Naive thymus-derived CD4-positive, alpha-beta T cell (primary cell): ENCODE results near the gene TSSC4. TPM values are rescaled to one million over a fixed set of nuclear protein-coding genes. Genes with fewer than 3 reads are reported as not detected.

Source experiments
- ATAC-seq: fragments of 150-1000 bp; cut with Tn5 transposase; 2 replicates; pipeline ENCODE4 v1.10.0; 2021; ENCODE audit warnings: mild to moderate bottlenecking, moderate library complexity
- CTCF ChIA-PET: fragments of 350-600 bp; sonication (Branson Sonifier 250); formaldehyde crosslinking; loops from one replicate; lab custom pipeline; 2021; ENCODE audit warnings: antibody characterized with exemption; lab: Charles Lee
- POLR2A ChIA-PET: fragments of 350-600 bp; sonication (Branson Sonifier 250); formaldehyde crosslinking; loops from one replicate; lab custom pipeline; 2021; ENCODE audit warnings: antibody characterized with exemption, inconsistent platforms; lab: Charles Lee
- DNase-seq, 9 donors: peaks; one replicate each; pipeline versions ENCODE4 v3.0.0 to v3.0.0-alpha.2; 2020 to 2022; ENCODE audit warnings: mixed read lengths in 1 of 9
- H3K27ac ChIP-seq: one replicate; pipeline ENCODE4 v1.7.0; 2013; ENCODE audit warnings: mild to moderate bottlenecking, low read depth, low read length, moderate library complexity
- H3K27me3 ChIP-seq, 2 donors: one replicate each; pipeline ENCODE4 v1.7.0; 2013; ENCODE audit warnings: low read length in 2 of 2, mild to moderate bottlenecking in 2 of 2, moderate library complexity in 2 of 2; ENCODE audit not compliant: control insufficient read depth in 2 of 2, insufficient read depth in 2 of 2
- H3K36me3 ChIP-seq, 3 experiments: 1 replicate in 2 of 3; 2 replicates in 1 of 3; pipeline ENCODE4 v1.7.0; 2013; ENCODE audit warnings: low read length in 3 of 3, mild to moderate bottlenecking in 3 of 3, moderate library complexity in 1 of 3; ENCODE audit not compliant: insufficient read depth in 3 of 3, control insufficient read depth in 2 of 3
- H3K4me1 ChIP-seq, 2 donors: one replicate each; pipeline ENCODE4 v1.7.0; 2013; ENCODE audit warnings: low read length in 2 of 2, mild to moderate bottlenecking in 2 of 2, moderate library complexity in 1 of 2; ENCODE audit not compliant: control insufficient read depth in 2 of 2, insufficient read depth in 2 of 2
- H3K4me3 ChIP-seq: 2 replicates; pipeline ENCODE4 v1.7.0; 2013; ENCODE audit warnings: mild to moderate bottlenecking, low read length
- H3K9me3 ChIP-seq, 3 experiments: 1 replicate in 2 of 3; 2 replicates in 1 of 3; pipeline ENCODE4 v1.7.0; 2013; ENCODE audit warnings: low read length in 3 of 3; ENCODE audit not compliant: control insufficient read depth in 2 of 3
- H3K27ac Mint-ChIP-seq, 9 donors: one replicate each; pipeline ENCODE4 v1.8.0; 2020 to 2022; ENCODE audit warnings: mixed read lengths in 9 of 9, mild to moderate bottlenecking in 8 of 9, moderate library complexity in 5 of 9, inconsistent platforms in 2 of 9
- H3K27me3 Mint-ChIP-seq, 5 donors: one replicate each; pipeline ENCODE4 v1.8.0; 2021 to 2022; ENCODE audit warnings: mixed read lengths in 5 of 5, mild to moderate bottlenecking in 1 of 5
- H3K36me3 Mint-ChIP-seq, 5 donors: one replicate each; pipeline ENCODE4 v1.8.0; 2020 to 2022; ENCODE audit warnings: mixed read lengths in 5 of 5, mild to moderate bottlenecking in 3 of 5, inconsistent platforms in 1 of 5
- H3K4me1 Mint-ChIP-seq, 7 donors: one replicate each; pipeline ENCODE4 v1.8.0; 2020 to 2022; ENCODE audit warnings: mixed read lengths in 7 of 7, mild to moderate bottlenecking in 3 of 7, inconsistent platforms in 1 of 7
- H3K4me3 Mint-ChIP-seq, 10 donors: one replicate each; pipeline ENCODE4 v1.8.0; 2020 to 2022; ENCODE audit warnings: mild to moderate bottlenecking in 10 of 10, mixed read lengths in 10 of 10, moderate library complexity in 6 of 10, inconsistent platforms in 2 of 10
- H3K9me3 Mint-ChIP-seq, 11 donors: one replicate each; pipeline ENCODE4 v1.8.0; 2020 to 2022; ENCODE audit warnings: mixed read lengths in 11 of 11, mild to moderate bottlenecking in 4 of 11, inconsistent platforms in 1 of 11, moderate library complexity in 1 of 11
- intact Hi-C, 2 donors: fragments of 100-400 bp; cut with micrococcal nuclease; formaldehyde crosslinking; loops; one replicate each; pipeline ENCODE4 v1.15.1; 2023
- polyA plus RNA-seq, 2 donors: library from polyadenylated mRNA; unstranded; fragments of 300-500 nt; fragmentation: Illumina TruSeq; gene quantifications; one replicate each; pipeline ENCODE4 v1.2.3, GENCODE V29; 2021
- total RNA-seq, 6 experiments: library from RNA in 5 of 6; stranded (reverse) in 5 of 6; gene quantifications; 1 replicate in 5 of 6; 2 replicates in 1 of 6; pipeline ENCODE4 v1.2.3 and lab custom pipeline; 2021 to 2026

The TSSC4 gene
- total and polyA plus RNA-seq, 7 experiments from 2014 or later = 43.6 to 83.7 (median 51.7) TPM

DNA sequence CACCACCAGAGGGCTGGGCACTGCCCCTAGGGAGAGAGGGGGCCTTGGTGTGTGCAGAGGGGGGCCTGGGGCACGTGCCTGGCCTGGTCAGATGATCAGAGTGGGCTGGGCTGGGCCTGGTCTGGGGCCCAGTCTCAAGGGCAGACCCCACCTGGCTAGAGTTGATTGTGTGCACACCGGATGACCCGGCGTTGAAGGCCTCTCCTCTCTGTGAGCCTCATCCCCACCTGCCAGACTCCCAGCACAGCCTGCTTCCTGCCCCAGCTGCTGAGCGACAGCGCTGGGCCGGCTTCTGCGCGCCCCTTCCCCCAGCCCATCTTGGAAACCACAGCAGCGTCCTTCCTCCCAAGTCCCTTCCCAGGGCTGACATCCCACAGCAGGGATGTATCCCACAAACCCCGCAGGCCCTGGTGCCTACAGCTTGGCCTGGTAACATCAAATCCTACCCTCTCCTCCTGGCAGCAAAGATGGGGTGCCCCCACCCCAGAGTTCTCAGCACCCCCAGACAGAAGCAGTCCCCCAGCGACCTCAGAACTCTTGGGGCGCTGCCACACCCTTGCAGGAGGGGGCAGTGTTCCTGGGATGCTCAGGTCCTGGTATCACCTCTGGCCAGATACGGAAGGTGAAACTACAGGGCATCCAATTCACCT, 11.0 kb upstream of the TSSC4 start:
- peaks cover 18 to 62% of the 10 kb centered on the region in 2 donors for H3K4me1 ChIP-seq
- POLR2A ChIA-PET = no interaction called here
- CTCF ChIA-PET = no interaction called here

DNA sequence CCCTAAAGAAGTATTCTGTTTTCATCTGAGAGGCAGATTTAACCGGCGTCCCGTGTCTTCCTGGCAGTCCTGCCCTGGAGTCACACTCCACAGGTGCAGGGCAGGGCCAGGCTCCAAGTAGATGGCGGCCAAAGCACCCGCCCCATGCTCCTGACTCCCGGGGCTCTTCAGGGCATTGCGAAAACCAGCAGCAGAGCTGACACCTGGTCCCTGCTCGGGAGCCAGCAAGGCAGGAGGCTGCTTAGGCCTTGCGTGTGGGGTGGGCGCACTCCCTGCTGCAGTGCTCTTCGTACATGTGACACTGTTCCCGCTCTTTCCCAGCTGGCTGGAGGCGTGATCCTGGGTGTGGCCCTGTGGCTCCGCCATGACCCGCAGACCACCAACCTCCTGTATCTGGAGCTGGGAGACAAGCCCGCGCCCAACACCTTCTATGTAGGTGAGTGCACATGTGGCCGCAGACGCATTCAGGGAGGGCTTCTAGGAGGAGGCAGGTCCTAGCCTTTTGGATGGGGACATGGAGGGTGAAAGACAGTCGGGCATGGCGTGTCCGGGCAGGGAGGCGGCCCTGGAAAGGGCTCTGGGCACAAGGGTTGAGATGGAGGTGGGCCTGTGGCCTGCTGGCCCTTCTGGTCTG, 10.3 kb upstream of the TSSC4 start:
- H3K27ac Mint-ChIP-seq = peak overlapping the region; percentile 16 to 93 (median 76)
- H3K9me3 Mint-ChIP-seq = no peaks in the 10 kb centered on the region
- H3K36me3 Mint-ChIP-seq = peaks cover 0 to 3% (median 0%) of the 10 kb centered on the region in 5 donors
- no peak for ATAC-seq
- Histone ChIP-seq H3K27me3 (no peaks in the 10 kb centered on the region), H3K9me3 (no peaks in the 10 kb centered on the region), H3K27ac (no peak overlapping the region), H3K36me3 (peaks cover 0 to 62% (median 2%) of the 10 kb centered on the region in 3 experiments), H3K4me1 (peaks cover 11 to 55% of the 10 kb centered on the region in 2 donors), H3K4me3 (no peak overlapping the region)
- ChIA-PET CTCF (no interaction called here), POLR2A (no interaction called here)
- H3K4me1 Mint-ChIP-seq = peaks cover 10 to 44% (median 33%) of the 10 kb centered on the region in 7 donors
- H3K4me3 Mint-ChIP-seq = no peak overlapping the region
- DNase-seq = no peak
- no peaks in the 10 kb centered on the region for H3K27me3 Mint-ChIP-seq
- intact Hi-C loops = no loop called here

More for the DNA sequence above, 11.0 kb upstream of the TSSC4 start:
- ATAC-seq = no peak
- H3K27ac Mint-ChIP-seq = peak overlapping the region; percentile 65 to 93 (median 82)
- Histone ChIP-seq H3K27ac (peak overlapping the region; percentile 17), H3K27me3 (no peaks in the 10 kb centered on the region), H3K9me3 (no peaks in the 10 kb centered on the region), H3K36me3 (peaks cover 0 to 64% (median 2%) of the 10 kb centered on the region in 3 experiments), H3K4me3 (no peak overlapping the region)
- H3K9me3 Mint-ChIP-seq = no peaks in the 10 kb centered on the region
- H3K4me3 Mint-ChIP-seq = peak overlapping the region in 3 of 10 donors; percentile 25 to 47 (median 36)
- H3K4me1 Mint-ChIP-seq = peaks cover 17 to 51% (median 36%) of the 10 kb centered on the region in 7 donors
- no peak for DNase-seq
- H3K36me3 Mint-ChIP-seq = peaks cover 0 to 3% (median 0%) of the 10 kb centered on the region in 5 donors
- no peaks in the 10 kb centered on the region for H3K27me3 Mint-ChIP-seq
- intact Hi-C loops = no loop called here

DNA sequence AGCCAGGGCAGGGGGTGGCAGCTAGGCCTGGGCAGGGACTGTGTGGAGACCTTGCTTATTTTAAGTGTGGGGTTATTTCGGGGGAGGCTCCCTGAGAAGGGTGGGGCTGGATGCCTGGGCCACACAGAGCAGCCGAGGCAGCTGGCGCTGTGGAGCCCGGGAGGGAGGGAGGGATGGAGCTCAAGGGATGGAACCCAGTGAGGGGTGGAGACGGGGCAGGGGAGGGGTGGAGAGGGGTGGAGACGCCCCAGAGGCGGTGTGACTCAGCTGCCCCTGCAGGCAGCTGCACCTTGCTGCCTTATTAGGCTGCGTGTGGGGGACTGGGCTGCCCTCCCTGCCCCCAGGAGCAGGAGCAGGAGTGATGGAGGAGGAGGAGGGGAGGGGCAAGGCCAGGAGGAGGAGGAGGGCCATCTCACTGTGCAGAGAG, 9.8 kb upstream of the TSSC4 start:
- ChIA-PET CTCF (no interaction called here), POLR2A (no interaction called here)
- Mint-ChIP-seq H3K27me3 (no peaks in the 10 kb centered on the region), H3K27ac (peak overlapping the region in 4 of 9 donors; percentile 16 to 83 (median 76)), H3K4me3 (no peak overlapping the region), H3K9me3 (no peaks in the 10 kb centered on the region), H3K4me1 (peaks cover 4 to 38% (median 28%) of the 10 kb centered on the region in 7 donors), H3K36me3 (peaks cover 0 to under 1% (median 0%) of the 10 kb centered on the region in 5 donors)
- intact Hi-C loops = no loop called here
- ATAC-seq (no peak), DNase-seq (no peak)
- H3K4me1 ChIP-seq = peaks cover 10 to 51% of the 10 kb centered on the region in 2 donors
- peak overlapping the region; percentile 5 for H3K27ac ChIP-seq
- H3K27me3 ChIP-seq = no peaks in the 10 kb centered on the region
- H3K4me3 ChIP-seq = no peak overlapping the region
- no peaks in the 10 kb centered on the region for H3K9me3 ChIP-seq
- peaks cover 0 to 62% (median 2%) of the 10 kb centered on the region in 3 experiments for H3K36me3 ChIP-seq

DNA sequence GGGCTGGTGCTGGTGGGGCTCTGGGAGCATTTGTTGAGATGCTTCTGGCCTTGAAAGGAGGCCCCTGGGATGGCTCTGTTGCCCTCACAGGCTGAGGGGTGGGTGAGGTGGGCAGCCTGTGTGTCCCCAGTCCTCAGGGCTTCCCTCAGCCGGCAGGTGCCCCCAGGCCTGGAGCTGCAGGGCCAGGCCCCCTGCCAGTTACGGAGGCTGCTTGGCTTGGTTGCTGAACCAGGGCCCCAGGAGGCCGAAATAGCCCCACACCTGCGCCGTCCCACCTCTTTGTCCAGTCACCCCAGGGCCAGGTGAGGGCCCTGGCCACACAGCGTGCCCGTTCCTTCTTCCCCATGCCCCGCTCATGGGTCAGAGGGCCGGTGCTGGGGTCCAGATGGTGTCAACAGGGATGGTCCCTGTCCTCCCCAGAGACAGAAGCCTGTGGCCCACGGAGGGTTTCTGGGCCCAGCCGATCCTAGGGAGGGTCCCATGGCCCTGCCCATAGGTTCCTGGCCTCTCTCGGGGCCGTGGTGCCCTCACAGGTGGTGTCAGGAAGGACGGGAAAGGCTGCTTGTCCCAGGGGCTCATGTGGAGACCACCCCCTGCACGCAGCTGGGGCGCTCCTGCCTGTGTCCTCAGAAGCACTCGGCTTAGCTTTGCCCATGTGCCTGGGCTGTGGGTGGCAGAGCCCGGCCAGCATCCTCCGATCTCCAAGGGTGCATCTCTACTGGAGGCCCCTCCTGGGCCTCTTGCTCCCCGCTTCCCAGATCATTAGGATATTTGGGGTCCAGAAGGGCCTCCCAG, 9.2 kb upstream of the TSSC4 start:
- POLR2A ChIA-PET = no interaction called here

DNA sequence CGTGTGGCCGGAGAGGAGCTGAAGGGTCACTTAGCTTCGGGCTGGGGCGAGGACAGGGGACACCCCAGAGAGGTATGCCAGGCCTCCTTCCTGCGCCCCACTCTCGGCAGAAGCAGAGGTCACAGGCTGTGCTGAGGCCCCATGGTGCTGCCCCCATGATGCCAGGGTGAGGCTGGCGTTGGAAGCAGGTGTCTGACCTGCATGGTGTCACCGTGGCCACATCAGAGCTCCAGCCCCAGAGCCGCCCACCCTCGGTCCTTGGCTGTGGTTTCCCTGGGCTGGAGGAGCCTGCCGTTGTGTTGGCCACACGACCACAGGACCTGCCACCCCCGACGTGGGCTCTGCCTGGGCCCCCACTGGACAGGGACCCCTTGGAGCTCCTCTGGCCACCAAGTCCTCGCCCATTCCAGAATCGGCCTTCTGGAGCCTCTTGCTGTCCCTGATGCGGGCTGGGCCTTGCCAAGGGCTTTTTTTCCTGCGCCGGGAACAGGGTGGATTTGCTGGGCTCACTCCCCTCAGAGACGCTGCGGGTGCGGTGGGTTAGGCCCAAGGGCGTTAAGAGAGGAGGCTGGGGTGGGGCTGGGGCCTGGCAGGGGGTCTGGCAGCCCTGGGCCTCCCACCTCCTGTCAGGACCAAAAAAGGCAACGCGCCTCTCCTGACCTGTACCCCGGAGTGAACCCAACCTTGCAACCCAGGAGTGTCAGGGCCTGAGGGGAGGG, 8.2 kb upstream of the TSSC4 start:
- DNase-seq (no peak), ATAC-seq (no peak)
- Histone ChIP-seq H3K27ac (no peak overlapping the region), H3K4me1 (peaks cover 2 to 37% of the 10 kb centered on the region in 2 donors), H3K9me3 (no peaks in the 10 kb centered on the region), H3K36me3 (peaks cover 0 to 74% (median 2%) of the 10 kb centered on the region in 3 experiments), H3K27me3 (no peaks in the 10 kb centered on the region), H3K4me3 (no peak overlapping the region)
- Mint-ChIP-seq H3K27me3 (no peaks in the 10 kb centered on the region), H3K4me3 (no peak overlapping the region), H3K27ac (no peak overlapping the region), H3K4me1 (peaks cover 0 to 23% (median 16%) of the 10 kb centered on the region in 7 donors), H3K36me3 (peaks cover 0 to 4% (median 0%) of the 10 kb centered on the region in 5 donors), H3K9me3 (no peaks in the 10 kb centered on the region)
- CTCF ChIA-PET = no interaction called here
- POLR2A ChIA-PET = no interaction called here
- intact Hi-C loops = no loop called here

More for the DNA sequence above, 9.2 kb upstream of the TSSC4 start:
- ATAC-seq (no peak), DNase-seq (no peak)
- CTCF ChIA-PET = no interaction called here
- Histone ChIP-seq H3K4me1 (peaks cover 10 to 45% of the 10 kb centered on the region in 2 donors), H3K27ac (peak overlapping the region; percentile 5), H3K9me3 (no peaks in the 10 kb centered on the region), H3K36me3 (peaks cover 0 to 66% (median 2%) of the 10 kb centered on the region in 3 experiments), H3K27me3 (no peaks in the 10 kb centered on the region), H3K4me3 (no peak overlapping the region)
- Mint-ChIP-seq H3K9me3 (no peaks in the 10 kb centered on the region), H3K27ac (no peak overlapping the region), H3K4me1 (peaks cover 0 to 32% (median 22%) of the 10 kb centered on the region in 7 donors), H3K36me3 (no peaks in the 10 kb centered on the region), H3K27me3 (no peaks in the 10 kb centered on the region), H3K4me3 (no peak overlapping the region)
- intact Hi-C loops = no loop called here
